Stimulated activated CD4-positive, alpha-beta T cell treated with anti-CD3 and anti-CD28 coated beads, TNF-alpha, amount 100 ng/mL, for 1 hour (primary cell): ENCODE measurements around the gene KRTAP12-2.
"Not testable (repeated sequence)": the region's sequence is repeated elsewhere in the genome, so short reads cannot be mapped to it uniquely, and the experiment has no call there.

ENCODE experiments used
- DNase-seq, 3 donors: peaks; one replicate each; pipeline ENCODE4 v3.0.0-alpha.2; 2020; ENCODE audit warnings: low read depth in 3 of 3, low spot score in 1 of 3

KRTAP12-2 gene

GRCh38 chr21:44632067-44632466 lies 34.7 kb downstream of the KRTAP12-2 start:
- DNase-seq, result no peak

- no peak for DNase-seq
These were observed 36.3 kb downstream of the KRTAP12-2 start for GRCh38 chr21:44630440-44630839.

- no peak for DNase-seq
These were observed 37.9 kb downstream of the KRTAP12-2 start for GRCh38 chr21:44628707-44629391.

GRCh38 chr21:44627831-44628233 lies 38.9 kb downstream of the KRTAP12-2 start:
- DNase-seq, result not testable (repeated sequence)

GRCh38 chr21:44627181-44627822 lies 39.4 kb downstream of the KRTAP12-2 start:
- DNase-seq, result not testable (repeated sequence)

GRCh38 chr21:44626673-44627143 lies 40.0 kb downstream of the KRTAP12-2 start, which contains the start of gene KRTAP10-9:
Gene KRTAP10-9 (plus strand): TSS chr21:44627093. CDS start chr21:44627172, 79 bp downstream.
- DNase-seq, result no peak

- no peak for DNase-seq
These were observed 40.5 kb downstream of the KRTAP12-2 start for GRCh38 chr21:44626262-44626661.

- DNase-seq, result no peak
These were observed 41.0 kb downstream of the KRTAP12-2 start for GRCh38 chr21:44625756-44626155.

GRCh38 chr21:44623575-44623974 lies 43.2 kb downstream of the KRTAP12-2 start:
- no peak for DNase-seq

- DNase-seq, result no peak
These were observed 46.8 kb downstream of the KRTAP12-2 start for GRCh38 chr21:44619886-44620285.

- DNase-seq, result peak; percentile 15 to 36 (median 31)
These were observed 47.8 kb downstream of the KRTAP12-2 start for GRCh38 chr21:44618909-44619308.

- DNase-seq, result no peak
These were observed 48.2 kb downstream of the KRTAP12-2 start for GRCh38 chr21:44618504-44618903.

GRCh38 chr21:44617071-44617501 lies 49.6 kb downstream of the KRTAP12-2 start:
- DNase-seq, result no peak

GRCh38 chr21:44616591-44616926 lies 50.2 kb downstream of the KRTAP12-2 start:
- DNase-seq, result no peak
